ENCODE measurements around the gene IGDCC3. TPM values are rescaled to one million over a fixed set of nuclear protein-coding genes. Genes with fewer than 3 reads are reported as not detected.

IGDCC3 gene
- total RNA-seq, 3 donors from 2014 or later (not counting 1 experiment from before 2014, with no cell fraction given), result not detected

- Mint-ChIP-seq H3K4me1 (no peaks in the 10 kb centered on the region), H3K9me3 (no peaks in the 10 kb centered on the region), H3K36me3 (no peaks in the 10 kb centered on the region), H3K27ac (no peak overlapping the region), H3K27me3 (ENCODE audit: low read depth in 2 of 2) (peaks cover 10 to 17% of the 10 kb centered on the region in 2 donors), H3K4me3 (no peak overlapping the region)
- DNase-seq, result no peak
- Histone ChIP-seq H3K4me3 (ENCODE audit: low read length) (no peak overlapping the region), H3K36me3 (ENCODE audit: control insufficient read depth, insufficient read depth, low read length) (no peaks in the 10 kb centered on the region), H3K27me3 (ENCODE audit: control insufficient read depth, insufficient read depth, low read length) (no peaks in the 10 kb centered on the region), H3K9me3 (ENCODE audit: control insufficient read depth, insufficient read depth, low read length) (no peaks in the 10 kb centered on the region), H3K27ac (ENCODE audit: low read length) (no peak overlapping the region), H3K4me1 (ENCODE audit: control insufficient read depth, insufficient read depth, low read length) (no peaks in the 10 kb centered on the region)
- no peak for ATAC-seq
- intact Hi-C loops (cut with micrococcal nuclease), result no loop called here
- WGBS (ENCODE audit: insufficient coverage), result 56% methylated on average over 5 of the region's 6 CpGs
- TF ChIP-seq, protein P1, sequence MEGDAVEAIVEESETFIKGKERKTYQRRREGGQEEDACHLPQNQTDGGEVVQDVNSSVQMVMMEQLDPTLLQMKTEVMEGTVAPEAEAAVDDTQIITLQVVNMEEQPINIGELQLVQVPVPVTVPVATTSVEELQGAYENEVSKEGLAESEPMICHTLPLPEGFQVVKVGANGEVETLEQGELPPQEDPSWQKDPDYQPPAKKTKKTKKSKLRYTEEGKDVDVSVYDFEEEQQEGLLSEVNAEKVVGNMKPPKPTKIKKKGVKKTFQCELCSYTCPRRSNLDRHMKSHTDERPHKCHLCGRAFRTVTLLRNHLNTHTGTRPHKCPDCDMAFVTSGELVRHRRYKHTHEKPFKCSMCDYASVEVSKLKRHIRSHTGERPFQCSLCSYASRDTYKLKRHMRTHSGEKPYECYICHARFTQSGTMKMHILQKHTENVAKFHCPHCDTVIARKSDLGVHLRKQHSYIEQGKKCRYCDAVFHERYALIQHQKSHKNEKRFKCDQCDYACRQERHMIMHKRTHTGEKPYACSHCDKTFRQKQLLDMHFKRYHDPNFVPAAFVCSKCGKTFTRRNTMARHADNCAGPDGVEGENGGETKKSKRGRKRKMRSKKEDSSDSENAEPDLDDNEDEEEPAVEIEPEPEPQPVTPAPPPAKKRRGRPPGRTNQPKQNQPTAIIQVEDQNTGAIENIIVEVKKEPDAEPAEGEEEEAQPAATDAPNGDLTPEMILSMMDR (IDR thresholded peaks at IDR 0.05), result no peak
These were observed 30.8 kb downstream of the IGDCC3 start for GRCh38 chr15:65346856-65347598.

DNA sequence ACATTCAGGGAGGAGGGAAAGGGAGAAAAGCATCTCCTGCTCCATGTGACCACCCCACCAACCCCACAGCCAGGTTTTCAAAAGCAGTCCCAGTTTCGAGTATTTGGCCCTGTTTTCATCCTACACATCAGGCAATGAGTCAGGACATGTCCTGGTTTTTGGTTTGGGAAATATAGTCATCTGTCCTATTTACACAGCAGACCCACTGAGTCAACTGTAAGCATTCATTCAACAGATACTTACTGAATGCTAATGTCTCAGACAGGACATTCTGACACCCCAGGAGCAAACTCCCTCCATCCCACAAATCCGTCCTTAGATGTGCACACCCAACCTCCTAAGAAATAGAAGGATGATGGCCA, 32.9 kb downstream of the IGDCC3 start:
- H3K4me1 ChIP-seq (ENCODE audit: control insufficient read depth, insufficient read depth, low read length), result no peaks in the 10 kb centered on the region

DNA sequence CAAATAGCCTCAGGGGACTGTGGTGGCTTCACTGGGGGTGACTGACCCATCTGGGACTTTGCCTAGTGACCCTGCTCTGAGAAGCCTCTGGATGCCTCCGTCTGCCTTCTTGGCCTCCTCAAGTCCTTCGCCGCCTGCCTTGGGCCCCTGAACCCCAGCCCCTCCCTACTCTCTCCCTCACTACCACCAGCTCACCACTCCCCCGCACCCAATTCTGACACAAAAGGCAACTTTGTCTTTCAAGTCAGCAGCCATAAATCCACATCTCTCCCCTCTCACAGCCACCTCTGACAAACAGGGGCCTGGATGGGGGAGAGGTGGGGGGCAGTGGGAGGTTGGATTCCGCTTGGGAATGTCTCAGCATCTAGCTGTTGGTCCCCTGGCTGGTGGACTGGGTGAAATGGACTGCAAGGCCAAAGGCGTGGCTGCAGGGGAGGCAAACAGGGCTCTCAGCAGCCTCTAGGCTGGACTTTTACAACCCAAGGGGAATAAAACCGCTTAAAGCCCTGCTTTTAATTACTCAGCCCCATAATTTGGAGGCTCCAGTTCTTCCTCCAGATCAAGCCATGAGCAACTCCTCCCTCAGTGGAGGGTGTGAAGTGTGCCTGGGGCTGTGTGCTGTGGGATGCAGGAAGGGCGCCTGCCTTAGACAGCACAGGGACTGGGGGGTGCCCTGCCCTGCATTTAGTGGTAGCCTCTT, 33.4 kb downstream of the IGDCC3 start:
- Mint-ChIP-seq H3K4me1 (peaks cover 5% of the 10 kb centered on the region in 2 donors), H3K27me3 (ENCODE audit: low read depth in 2 of 2) (peaks cover 11 to 16% of the 10 kb centered on the region in 2 donors), H3K9me3 (no peaks in the 10 kb centered on the region), H3K36me3 (no peaks in the 10 kb centered on the region), H3K27ac (no peak overlapping the region), H3K4me3 (no peak overlapping the region)
- TF ChIP-seq, protein P1 (IDR thresholded peaks at IDR 0.05), result no peak
- ATAC-seq (no peak), DNase-seq (no peak)
- Histone ChIP-seq H3K27ac (ENCODE audit: low read length) (no peak overlapping the region), H3K9me3 (ENCODE audit: control insufficient read depth, insufficient read depth, low read length) (no peaks in the 10 kb centered on the region), H3K4me1 (ENCODE audit: control insufficient read depth, insufficient read depth, low read length) (no peaks in the 10 kb centered on the region), H3K27me3 (ENCODE audit: control insufficient read depth, insufficient read depth, low read length) (no peaks in the 10 kb centered on the region), H3K4me3 (ENCODE audit: low read length) (no peak overlapping the region), H3K36me3 (ENCODE audit: control insufficient read depth, insufficient read depth, low read length) (no peaks in the 10 kb centered on the region)
- 89% methylated on average over 7 of the region's 8 CpGs for WGBS (ENCODE audit: insufficient coverage)
- intact Hi-C loops (cut with micrococcal nuclease), result no loop called here

More for the DNA sequence above, 32.9 kb downstream of the IGDCC3 start:
- Histone ChIP-seq H3K27me3 (ENCODE audit: control insufficient read depth, insufficient read depth, low read length) (no peaks in the 10 kb centered on the region), H3K27ac (ENCODE audit: low read length) (no peak overlapping the region), H3K36me3 (ENCODE audit: control insufficient read depth, insufficient read depth, low read length) (no peaks in the 10 kb centered on the region), H3K9me3 (ENCODE audit: control insufficient read depth, insufficient read depth, low read length) (no peaks in the 10 kb centered on the region), H3K4me3 (ENCODE audit: low read length) (no peak overlapping the region)
- Mint-ChIP-seq H3K4me1 (peaks cover under 1% of the 10 kb centered on the region in 2 donors), H3K4me3 (no peak overlapping the region), H3K36me3 (no peaks in the 10 kb centered on the region), H3K27ac (no peak overlapping the region), H3K27me3 (ENCODE audit: low read depth in 2 of 2) (peaks cover 11 to 13% of the 10 kb centered on the region in 2 donors), H3K9me3 (no peaks in the 10 kb centered on the region)
- intact Hi-C loops (cut with micrococcal nuclease), result no loop called here
- DNase-seq (no peak), ATAC-seq (no peak)
- TF ChIP-seq, protein P1 (IDR thresholded peaks at IDR 0.05), result no peak
- 65% methylated on average over 2 of the region's 2 CpGs for WGBS (ENCODE audit: insufficient coverage)

Measured in natural killer cell (primary cell).